Stimulated activated naive CD8-positive, alpha-beta T cell treated with anti-CD3 and anti-CD28 coated beads, Interleukin-15, amount 100 ng/mL, for 72 hours (primary cell): ENCODE measurements around the gene IRAK2.
A peak's percentile ranks its signal among the peaks of the same experiment; 100 is the strongest.

ENCODE experiments used
- ATAC-seq: fragments of 150-1000 bp; cut with Tn5 transposase; 2 replicates; pipeline ENCODE4 v1.10.0; 2021; ENCODE audit warnings: mild to moderate bottlenecking, moderate library complexity
- DNase-seq, 2 donors: peaks; one replicate each; pipeline ENCODE4 v3.0.0; 2021 to 2022
- H3K27ac Mint-ChIP-seq, 2 donors: one replicate each; pipeline ENCODE4 v1.8.0; 2022; ENCODE audit warnings: mild to moderate bottlenecking in 2 of 2, mixed read lengths in 2 of 2, moderate library complexity in 2 of 2
- H3K27me3 Mint-ChIP-seq: one replicate; pipeline ENCODE4 v1.8.0; 2022; ENCODE audit warnings: mixed read lengths
- H3K4me1 Mint-ChIP-seq: one replicate; pipeline ENCODE4 v1.8.0; 2022; ENCODE audit warnings: mild to moderate bottlenecking, mixed read lengths
- H3K4me3 Mint-ChIP-seq, 2 donors: one replicate each; pipeline ENCODE4 v1.8.0; 2022; ENCODE audit warnings: mild to moderate bottlenecking in 2 of 2, mixed read lengths in 2 of 2, moderate library complexity in 1 of 2
- H3K9me3 Mint-ChIP-seq, 2 donors: one replicate each; pipeline ENCODE4 v1.8.0; 2022; ENCODE audit warnings: mixed read lengths in 2 of 2

IRAK2 gene

DNA sequence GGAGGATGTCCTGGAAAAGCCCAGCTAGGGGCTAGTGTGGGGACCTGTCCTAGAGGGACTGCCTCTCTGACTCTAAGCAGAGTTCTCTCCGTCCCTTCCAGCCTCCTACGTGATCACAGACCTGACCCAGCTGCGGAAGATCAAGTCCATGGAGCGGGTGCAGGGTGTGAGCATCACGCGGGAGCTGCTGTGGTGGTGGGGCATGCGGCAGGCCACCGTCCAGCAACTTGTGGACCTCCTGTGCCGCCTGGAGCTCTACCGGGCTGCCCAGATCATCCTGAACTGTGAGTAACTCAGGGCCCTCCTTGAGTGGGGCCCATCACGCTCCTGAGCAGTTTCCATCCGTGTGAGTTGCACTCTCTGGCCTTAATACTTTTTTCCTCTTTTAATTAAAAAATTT, 13.0 kb downstream of the IRAK2 start:
- Mint-ChIP-seq H3K9me3 (no peaks in the 10 kb centered on the region), H3K4me1 (peaks cover 42% of the 10 kb centered on the region), H3K4me3 (no peak overlapping the region), H3K27me3 (no peaks in the 10 kb centered on the region), H3K27ac (peak overlapping the region in 1 of 2 donors; percentile 11)
- DNase-seq: no peak
- ATAC-seq: no peak

DNA sequence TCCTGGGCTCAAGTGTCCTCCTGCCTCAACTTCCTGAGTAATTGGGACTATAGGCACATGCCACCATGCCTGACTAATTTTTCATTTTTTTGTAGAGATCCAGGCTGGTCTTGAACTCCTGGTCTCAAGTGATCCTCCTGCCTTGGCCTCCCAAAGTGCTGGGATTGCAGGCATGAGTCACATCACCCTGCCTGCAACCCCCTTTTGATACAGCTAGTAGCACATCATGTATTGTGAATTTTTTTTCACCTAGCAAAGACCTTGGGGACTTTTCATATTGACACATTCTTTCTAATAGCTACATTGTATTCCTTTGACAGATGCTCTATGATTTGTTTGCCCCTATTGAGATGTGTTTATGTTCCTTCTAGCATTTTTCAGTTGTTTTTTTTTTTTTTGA, 14.2 kb downstream of the IRAK2 start:
- Mint-ChIP-seq H3K27me3 (no peaks in the 10 kb centered on the region), H3K4me1 (peaks cover 36% of the 10 kb centered on the region), H3K9me3 (no peaks in the 10 kb centered on the region), H3K4me3 (no peak overlapping the region), H3K27ac (no peak overlapping the region)
- no peak for ATAC-seq
- no peak for DNase-seq

DNA sequence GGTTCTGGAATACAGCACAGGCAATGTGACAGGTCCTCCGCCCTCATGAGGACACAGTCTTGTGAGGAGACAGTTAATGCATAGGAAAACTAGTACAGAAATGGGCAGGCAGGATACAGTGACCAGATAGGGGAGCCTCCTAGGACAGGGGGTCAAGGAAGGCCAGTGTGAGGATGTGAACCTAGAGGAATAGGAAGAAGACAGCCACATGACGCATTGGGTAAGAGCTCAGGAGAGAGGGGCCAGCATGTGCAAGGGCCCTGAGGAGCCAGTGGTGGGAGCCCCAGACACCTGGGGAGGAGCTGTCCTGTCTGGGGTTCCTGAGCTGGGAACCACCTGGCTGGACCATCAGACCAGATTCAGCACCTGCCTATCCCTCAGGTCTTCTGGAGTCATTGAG, 15.6 kb downstream of the IRAK2 start:
- DNase-seq (no peak), ATAC-seq (no peak)
- no peak overlapping the region for H3K4me3 Mint-ChIP-seq
- peak overlapping the region in 1 of 2 donors; percentile 15 for H3K27ac Mint-ChIP-seq
- H3K27me3 Mint-ChIP-seq: no peaks in the 10 kb centered on the region
- peaks cover 36% of the 10 kb centered on the region for H3K4me1 Mint-ChIP-seq
- H3K9me3 Mint-ChIP-seq: no peaks in the 10 kb centered on the region

DNA sequence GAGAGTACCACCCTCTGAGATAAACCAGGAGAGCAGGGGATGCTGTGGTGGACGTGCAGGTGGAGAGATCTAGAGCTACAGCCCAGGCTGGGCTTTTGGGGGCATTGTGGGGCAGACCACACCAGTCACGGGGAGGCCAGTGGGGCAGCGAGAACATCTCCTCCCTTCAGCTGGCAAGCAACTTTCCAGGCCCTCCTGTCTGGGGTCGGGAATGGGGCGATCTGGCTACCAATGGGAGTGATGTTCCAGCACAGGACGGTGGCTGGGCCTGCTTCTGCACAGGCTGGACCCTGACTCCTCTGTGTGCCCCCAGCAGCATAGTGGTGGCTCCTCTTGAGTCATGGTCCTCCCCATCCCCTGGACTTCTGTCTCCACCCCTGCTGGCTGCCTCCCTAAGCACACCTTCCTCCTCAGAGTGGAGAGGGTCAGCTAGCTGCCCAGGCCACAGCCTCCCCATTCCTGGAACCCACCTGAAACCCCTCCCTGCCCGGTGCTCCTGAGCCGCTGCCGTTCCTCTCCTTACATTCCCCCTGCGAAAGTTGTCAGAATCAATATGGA, 16.1 kb downstream of the IRAK2 start:
- ATAC-seq (no peak), DNase-seq (no peak)
- Mint-ChIP-seq H3K4me1 (peaks cover 39% of the 10 kb centered on the region), H3K4me3 (no peak overlapping the region), H3K27ac (peak overlapping the region; percentile 15 to 63), H3K9me3 (no peaks in the 10 kb centered on the region), H3K27me3 (no peaks in the 10 kb centered on the region)

DNA sequence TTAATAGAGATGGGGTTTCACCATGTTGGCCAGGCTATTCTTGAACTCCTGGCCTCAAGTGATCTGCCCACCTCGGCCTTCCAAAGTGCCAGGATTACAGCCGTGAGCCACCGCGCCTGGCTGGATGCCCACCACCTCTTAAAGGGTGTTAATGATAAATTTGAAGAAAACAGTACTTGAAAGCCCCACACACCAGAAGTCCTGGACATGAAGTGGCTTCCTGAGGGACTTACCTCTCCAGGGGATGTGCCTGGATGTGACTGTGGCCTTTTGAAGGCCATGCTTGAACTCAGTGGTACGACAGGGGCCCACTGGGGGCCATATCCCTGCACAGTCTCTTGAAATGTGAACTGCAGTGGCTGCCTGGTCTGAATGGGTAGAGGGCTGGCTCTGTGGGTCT, 18.2 kb downstream of the IRAK2 start:
- Mint-ChIP-seq H3K4me1 (peaks cover 60% of the 10 kb centered on the region), H3K27ac (no peak overlapping the region)

DNA sequence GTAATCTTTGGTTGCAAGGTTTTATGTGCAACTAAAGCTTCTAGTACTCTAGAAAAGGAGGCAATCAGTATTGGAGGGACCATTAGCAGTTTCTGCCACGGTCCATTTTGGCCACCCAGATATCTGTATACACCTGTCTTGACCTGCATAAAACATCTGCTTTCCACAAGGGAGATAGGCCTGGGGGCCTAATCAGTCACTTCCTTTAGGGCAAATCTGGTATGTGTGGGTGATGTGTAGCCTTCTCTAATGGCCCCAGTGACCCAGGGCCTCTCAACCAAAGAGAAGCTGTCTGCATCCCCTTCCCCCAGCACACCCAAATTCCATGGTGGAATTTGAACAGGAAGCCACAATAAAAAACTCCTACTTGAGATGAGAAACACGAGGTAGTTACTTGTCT, 19.5 kb downstream of the IRAK2 start:
- no peak overlapping the region for H3K4me3 Mint-ChIP-seq
- DNase-seq (no peak), ATAC-seq (no peak)
- H3K27ac Mint-ChIP-seq: no peak overlapping the region
- H3K9me3 Mint-ChIP-seq: no peaks in the 10 kb centered on the region
- peaks cover 67% of the 10 kb centered on the region for H3K4me1 Mint-ChIP-seq
- H3K27me3 Mint-ChIP-seq: no peaks in the 10 kb centered on the region

More for the DNA sequence above, 18.2 kb downstream of the IRAK2 start:
- H3K9me3 Mint-ChIP-seq: no peaks in the 10 kb centered on the region
- no peak for ATAC-seq
- no peak for DNase-seq
- H3K27me3 Mint-ChIP-seq: no peaks in the 10 kb centered on the region
- H3K4me3 Mint-ChIP-seq: no peak overlapping the region

DNA sequence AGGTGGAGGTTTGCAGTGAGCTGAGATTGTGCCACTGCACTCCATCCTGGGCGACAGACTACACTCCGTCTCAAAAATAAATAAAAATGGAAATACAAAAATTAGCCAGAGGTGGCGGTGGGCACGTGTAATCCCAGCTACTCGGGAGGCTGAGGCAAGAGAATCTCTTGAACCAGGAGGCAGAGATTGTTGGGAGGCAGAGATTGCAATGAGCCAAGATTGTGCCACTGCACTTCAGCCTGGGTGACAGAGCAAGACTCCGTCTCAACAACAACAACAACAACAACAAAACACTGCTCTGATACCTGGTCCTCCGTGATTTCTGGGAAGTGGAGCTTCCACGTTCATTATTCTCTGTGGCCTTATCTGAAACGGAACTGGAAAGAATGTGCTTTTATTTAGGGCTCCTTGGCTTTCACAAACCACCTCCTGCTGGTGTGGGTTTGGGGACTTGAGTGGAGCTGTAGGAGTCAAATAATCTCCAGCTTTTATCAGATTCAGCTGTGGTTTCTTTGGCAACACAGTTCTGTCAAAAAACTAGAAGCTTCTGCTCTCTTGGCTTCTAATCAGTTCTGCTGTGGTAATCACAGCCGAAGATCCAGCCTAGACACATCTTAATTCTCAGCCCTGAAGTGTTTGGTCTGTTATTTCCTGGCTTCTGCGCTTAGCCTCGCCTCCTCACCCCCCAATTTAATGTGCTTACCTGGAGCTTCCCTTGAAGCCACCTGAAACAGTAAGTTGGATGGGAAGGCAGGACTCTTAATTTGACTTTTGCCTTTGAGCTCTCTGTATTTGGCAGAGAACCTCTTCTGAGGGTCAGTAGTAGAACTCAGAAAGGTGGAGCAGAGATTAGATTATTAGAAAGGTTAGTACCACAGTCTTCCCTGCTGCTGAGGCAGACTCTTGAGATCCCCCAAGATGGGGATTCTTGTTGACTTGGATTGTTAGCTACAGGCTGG, 21.4 kb downstream of the IRAK2 start:
- Mint-ChIP-seq H3K27ac (peak overlapping the region; percentile 5 to 76), H3K4me3 (peak overlapping the region; percentile 15 to 25), H3K4me1 (peaks cover 71% of the 10 kb centered on the region), H3K9me3 (no peaks in the 10 kb centered on the region), H3K27me3 (no peaks in the 10 kb centered on the region)
- no peak for DNase-seq
- ATAC-seq: no peak

DNA sequence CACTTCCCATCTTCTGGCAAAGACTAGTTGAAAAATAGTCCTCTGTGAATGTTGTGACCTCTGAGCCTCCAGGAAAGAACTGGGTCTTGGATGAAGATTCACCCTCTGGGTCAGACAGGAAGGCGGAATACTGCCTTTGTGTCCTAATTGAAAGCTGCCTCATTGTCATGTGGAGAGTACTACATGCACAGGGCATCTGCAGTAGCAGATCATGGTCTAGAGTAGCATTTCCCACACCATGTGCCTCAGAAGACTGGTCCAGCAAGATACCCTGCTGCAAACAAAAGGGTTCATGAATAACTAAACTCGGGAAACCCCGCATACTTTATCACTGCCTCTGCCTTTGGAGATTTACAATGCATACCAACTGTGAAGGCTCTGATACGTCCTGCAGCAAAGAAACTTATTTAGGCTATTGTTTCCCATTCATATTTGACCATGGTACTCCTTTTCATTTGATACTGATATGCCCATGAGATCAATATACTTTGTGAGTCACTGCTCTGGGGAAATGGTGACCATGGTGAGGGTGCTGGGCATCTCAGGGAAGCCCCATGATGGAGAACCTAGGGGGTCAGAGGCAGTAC, 22.7 kb downstream of the IRAK2 start:
- H3K27ac Mint-ChIP-seq: peak overlapping the region in 1 of 2 donors; percentile 74
- no peak for DNase-seq
- H3K4me1 Mint-ChIP-seq: peaks cover 77% of the 10 kb centered on the region
- ATAC-seq: no peak
- no peak overlapping the region for H3K4me3 Mint-ChIP-seq
- no peaks in the 10 kb centered on the region for H3K27me3 Mint-ChIP-seq
- H3K9me3 Mint-ChIP-seq: no peaks in the 10 kb centered on the region

DNA sequence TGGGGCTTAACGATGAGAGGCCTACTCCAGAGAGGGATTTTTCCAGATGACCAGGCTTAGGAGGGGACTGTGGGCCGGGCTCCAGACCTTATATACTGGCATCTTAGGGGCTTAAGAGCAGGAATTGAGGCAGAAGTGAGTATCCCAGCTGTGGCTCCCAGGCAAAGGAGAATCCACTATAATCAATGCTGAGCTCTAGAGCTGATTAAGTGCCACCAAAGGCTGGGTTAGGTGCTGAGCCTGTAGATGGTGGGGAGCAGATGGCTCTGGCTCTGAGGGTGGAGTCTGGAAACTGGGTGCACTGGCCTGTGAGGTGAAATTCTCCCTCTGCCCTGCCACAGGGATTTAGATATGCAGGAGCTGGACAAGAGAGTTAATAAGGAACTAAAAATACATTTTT, 23.2 kb downstream of the IRAK2 start:
- ATAC-seq (no peak), DNase-seq (no peak)
- Mint-ChIP-seq H3K4me3 (peak overlapping the region in 1 of 2 donors; percentile 33), H3K9me3 (no peaks in the 10 kb centered on the region), H3K27ac (peak overlapping the region in 1 of 2 donors; percentile 74), H3K27me3 (no peaks in the 10 kb centered on the region), H3K4me1 (peaks cover 83% of the 10 kb centered on the region)

DNA sequence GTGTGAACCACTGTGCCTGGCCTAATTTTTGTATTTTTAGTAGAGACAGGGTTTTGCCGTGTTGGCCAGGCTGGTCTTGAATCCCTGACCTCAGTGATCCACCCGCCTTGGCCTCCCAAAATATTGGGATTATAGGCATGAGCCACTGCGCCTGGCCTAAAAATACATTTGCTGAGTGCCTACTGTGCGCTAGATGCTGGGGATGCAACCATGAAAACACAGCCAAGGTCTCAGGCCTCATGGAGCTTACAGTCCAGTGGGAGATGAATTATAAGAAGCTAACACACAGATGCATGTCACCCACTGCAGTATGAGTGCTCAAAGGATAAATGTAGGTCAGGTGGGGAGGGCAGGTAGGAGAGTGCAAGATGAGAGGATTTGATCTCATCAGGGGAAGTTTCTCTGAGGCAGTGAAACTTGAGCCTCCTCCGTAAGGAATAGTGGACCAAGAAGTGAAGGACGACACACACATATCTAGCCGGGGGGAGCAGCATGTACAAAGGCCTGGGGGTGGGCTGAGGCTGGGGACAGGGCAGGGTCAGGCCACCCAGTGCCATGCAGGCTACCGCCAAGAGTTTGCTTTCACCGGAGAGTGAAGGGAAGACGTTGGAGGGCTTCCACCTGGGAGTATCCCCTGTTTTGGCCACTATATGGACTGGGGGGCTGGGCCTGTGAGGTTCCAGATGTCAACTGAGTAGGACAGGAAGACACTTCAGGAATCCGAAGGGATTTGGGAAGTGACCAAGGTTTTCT, 24.3 kb downstream of the IRAK2 start:
- peak overlapping the region; percentile 24 to 92 for H3K27ac Mint-ChIP-seq
- no peaks in the 10 kb centered on the region for H3K27me3 Mint-ChIP-seq
- H3K4me3 Mint-ChIP-seq: peak overlapping the region; percentile 57 to 73
- H3K9me3 Mint-ChIP-seq: no peaks in the 10 kb centered on the region
- DNase-seq (no peak), ATAC-seq (no peak)
- peaks cover 89% of the 10 kb centered on the region for H3K4me1 Mint-ChIP-seq

DNA sequence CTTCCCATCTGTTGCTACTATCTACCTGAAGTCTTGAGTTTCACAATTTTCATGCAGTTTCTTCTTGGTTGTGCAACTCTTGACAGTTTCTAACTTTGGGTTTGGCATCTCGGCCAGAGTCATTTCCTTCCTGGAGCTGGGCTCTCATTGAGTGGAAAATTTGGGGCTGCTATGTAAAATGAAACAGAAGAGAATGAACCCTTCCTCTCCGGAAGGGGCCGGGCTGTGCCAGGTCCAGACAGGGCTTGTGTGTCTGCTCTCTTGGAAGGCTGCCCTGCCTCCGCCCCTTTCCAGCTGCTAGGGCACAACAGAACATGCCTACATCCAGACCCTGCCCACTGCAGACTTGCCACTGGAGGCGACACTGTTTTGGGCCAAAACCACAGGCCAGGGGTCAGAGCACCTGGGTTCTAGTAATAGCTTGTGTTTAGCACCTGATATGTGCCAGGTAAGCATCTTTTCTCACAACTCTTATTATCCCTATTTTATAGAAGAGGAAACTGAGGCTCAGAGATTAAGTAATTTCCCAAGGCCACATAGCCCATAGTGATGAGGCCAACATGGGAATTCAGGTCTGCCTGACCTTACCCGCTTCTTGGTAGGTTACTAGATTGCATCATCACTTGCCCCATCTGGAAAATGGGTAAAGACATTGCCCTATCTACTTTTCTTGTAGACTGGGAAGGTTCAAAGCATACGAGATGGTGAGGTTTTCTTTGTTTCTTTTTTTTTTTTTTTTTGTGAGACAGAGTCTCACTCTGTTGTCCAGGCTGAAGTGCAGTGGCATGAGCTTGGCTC, 25.0 kb downstream of the IRAK2 start:
- Mint-ChIP-seq H3K4me3 (peak overlapping the region; percentile 57 to 73), H3K27ac (peak overlapping the region; percentile 75 to 92), H3K27me3 (no peaks in the 10 kb centered on the region), H3K9me3 (no peaks in the 10 kb centered on the region), H3K4me1 (peaks cover 90% of the 10 kb centered on the region)
- ATAC-seq (peak; percentile 62), DNase-seq (peak in 1 of 2 donors; percentile 59)

DNA sequence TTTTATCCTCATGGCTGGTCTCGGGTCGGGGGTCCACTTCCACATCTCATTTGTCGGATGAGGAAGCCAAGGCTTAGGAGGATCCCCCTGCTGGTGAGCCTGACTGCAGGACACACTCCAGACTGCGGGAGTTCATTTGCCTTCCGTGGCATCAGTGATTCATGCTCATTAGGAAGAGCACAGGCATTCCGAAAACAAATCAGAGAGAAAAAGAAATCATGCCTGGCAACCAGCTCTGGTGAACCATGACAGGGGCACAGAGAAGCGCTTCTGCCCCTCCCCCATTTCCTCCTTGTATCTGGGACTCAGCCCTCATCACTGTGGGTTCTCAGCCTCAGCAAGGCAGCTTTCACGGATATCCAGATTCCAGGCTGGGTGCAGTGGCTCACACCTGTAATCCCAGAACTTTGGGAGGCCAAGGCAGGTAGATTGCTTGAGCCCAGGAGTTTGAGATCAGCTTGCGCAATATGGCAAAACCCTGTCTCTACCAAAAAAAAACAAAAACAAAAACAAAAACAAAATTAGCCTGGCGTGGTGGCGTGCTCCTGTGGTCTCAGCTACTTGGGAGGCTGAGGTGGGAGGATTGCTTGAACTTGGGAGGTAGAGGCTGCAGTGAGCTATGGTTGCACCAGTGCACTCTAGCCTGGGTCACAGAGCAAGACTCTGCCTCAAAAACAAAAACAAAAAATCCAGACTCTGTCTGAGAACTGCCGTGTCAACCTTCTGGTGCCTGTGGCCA, 28.4 kb downstream of the IRAK2 start:
- peak; percentile 31 for ATAC-seq
- Mint-ChIP-seq H3K9me3 (no peaks in the 10 kb centered on the region), H3K4me1 (peaks cover 97% of the 10 kb centered on the region), H3K4me3 (peak overlapping the region; percentile 81 to 83), H3K27ac (peak overlapping the region; percentile 97 to 99), H3K27me3 (no peaks in the 10 kb centered on the region)
- DNase-seq: peak; percentile 23 to 54

DNA sequence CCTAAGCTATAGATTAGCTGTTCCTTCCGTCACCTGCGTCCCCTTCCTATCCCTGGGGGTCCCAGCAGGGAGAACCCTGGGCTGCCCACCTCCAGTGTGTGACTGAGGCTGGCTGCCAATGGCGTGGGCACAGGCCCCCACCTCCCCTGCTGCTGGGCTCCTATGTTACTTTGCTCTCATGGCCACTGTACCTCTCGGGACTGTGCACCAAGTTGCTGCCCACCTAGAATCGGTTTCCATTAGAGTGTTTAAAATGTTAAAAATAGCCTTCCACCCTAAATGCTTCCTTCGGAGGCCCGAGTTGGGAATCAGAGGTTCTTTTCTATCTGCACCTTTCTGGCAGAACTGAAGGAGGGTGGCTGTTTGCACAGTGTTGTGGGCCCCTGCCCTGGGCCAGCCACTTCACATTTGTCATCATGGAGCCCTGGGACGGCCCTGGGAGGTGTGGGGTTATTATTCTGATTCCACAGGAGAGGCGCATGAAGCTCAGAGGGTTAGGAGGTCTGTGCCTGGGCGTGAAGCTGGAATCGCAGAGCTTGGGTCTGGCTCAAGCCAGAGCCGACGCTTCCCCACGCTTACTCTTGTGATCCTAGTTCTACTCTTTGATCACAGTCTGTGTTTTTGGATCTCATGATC, 29.1 kb downstream of the IRAK2 start:
- no peak for DNase-seq
- Mint-ChIP-seq H3K9me3 (no peaks in the 10 kb centered on the region), H3K27me3 (no peaks in the 10 kb centered on the region)

More for the DNA sequence above, 29.1 kb downstream of the IRAK2 start:
- Mint-ChIP-seq H3K27ac (peak overlapping the region; percentile 97 to 99), H3K4me1 (peaks cover 100% of the 10 kb centered on the region), H3K4me3 (peak overlapping the region; percentile 81 to 83)
- ATAC-seq: no peak
